Uterus (tissue), 2 donors: ENCODE results near the gene SMAD3.

Experiments
- CTCF ChIP-seq, 4 experiments: fragments of 200-600 bp in 2 of 4; fragments of 450-650 bp in 2 of 4; sonication (generic) in 2 of 4; IDR thresholded peaks; one replicate each; pipeline ENCODE4 v1.5.1; 2016 to 2019; ENCODE audit warnings: antibody characterized with exemption in 4 of 4, mild to moderate bottlenecking in 2 of 4, moderate library complexity in 1 of 4
- POLR2A ChIP-seq, 2 donors: fragments of 450-650 bp; IDR thresholded peaks; one replicate each; pipeline ENCODE4 v1.6.1; 2016; ENCODE audit warnings: antibody characterized with exemption in 2 of 2, mild to moderate bottlenecking in 1 of 2, moderate library complexity in 1 of 2

GRCh38 chr15:67133738-67134066 lies 68.3 kb downstream of the SMAD3 start:
- TF ChIP-seq CTCF (IDR thresholded peaks at IDR 0.05) (no peak), POLR2A (IDR thresholded peaks at IDR 0.05) (no peak)
